Stimulated activated CD4-positive, alpha-beta T cell treated with anti-CD3 and anti-CD28 coated beads, Interleukin-4, amount 100 ng/mL, for 1 hour (primary cell): ENCODE measurements around the gene ZBTB18.
"Not testable (repeated sequence)": the region's sequence is repeated elsewhere in the genome, so short reads cannot be mapped to it uniquely, and the experiment has no call there.

Experiments used
- DNase-seq: peaks from one replicate; pipeline ENCODE4 v3.0.0-alpha.2; 2020

The ZBTB18 gene

DNA sequence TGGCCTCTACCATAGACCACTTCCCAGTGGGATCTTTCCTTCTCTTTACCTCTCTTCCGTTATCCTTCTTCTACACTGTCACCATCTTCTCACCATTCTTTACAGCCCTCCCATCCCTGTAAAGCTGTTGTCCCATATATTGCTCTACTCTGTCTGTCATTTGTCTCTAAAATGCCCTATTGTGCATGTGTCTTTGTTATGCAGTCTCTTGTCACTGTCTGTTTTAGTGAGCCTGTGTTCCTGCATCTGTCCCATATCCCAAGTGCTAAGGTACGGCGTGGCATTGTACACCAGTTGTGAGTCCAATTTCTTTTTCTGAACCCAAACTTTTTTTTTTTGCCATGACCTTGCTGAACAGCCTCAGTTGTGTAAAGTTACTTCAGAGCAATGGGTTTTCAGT is 8.8 kb upstream of the ZBTB18 start:
- DNase-seq, result no peak

- no peak for DNase-seq
Observed at GRCh38 chr1:244044423-244044822, 6.7 kb upstream of the ZBTB18 start.

DNA sequence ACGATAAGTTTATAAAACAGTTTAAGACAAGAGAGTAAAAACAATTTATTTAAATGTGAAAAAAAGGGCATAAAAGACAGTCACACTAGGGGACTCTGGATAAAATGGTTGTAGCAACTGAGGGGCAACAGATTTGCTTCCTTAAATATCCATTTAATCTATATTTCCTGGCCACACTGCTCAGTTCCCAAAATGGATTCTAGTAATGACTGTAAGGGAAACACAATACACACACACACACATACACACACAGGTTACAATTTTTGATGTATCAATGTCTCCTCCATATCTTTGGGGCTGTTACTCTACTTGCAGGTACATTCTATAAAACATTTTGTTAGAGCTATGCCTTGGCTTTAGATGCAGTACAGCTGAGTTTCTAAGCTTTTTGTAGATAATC is 4.8 kb upstream of the ZBTB18 start:
- DNase-seq, result not testable (repeated sequence)

DNA sequence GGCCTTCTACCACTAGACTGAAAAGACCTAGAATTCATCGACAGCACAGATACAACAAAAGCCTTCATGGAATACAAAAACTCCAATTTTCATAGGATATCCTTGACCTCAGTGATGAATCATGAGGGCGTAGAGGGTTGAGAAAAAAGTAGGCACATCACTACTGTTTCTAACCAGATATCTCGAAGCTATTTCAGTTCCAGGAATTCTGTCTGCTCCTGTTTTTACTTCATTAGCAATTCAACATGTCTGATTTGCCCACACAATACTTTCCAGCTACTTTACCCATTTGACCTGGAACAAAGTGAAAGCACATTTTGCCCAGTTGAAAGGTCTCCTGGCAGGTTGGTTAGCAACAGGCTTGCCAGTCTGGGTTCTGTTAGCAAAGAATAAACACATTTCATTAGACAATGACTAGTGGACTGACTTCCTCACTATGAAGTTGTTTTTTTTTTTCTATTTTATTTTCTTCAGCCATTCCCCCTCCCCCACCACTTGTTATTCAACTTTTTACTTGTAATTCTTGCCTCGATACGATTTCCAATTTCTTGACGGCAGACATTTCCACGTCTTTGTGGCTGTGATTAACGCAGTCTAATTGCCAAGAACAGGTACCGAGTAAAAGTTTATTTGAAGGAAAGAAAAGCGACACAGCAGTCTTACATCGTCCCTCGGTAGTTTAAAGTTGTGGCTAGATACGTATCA is 4.0 kb upstream of the ZBTB18 start:
- no peak for DNase-seq

GRCh38 chr1:244047621-244048255 is 3.3 kb upstream of the ZBTB18 start:
- DNase-seq, result no peak

- DNase-seq, result peak; percentile 95
Observed at GRCh38 chr1:244048256-244049161, 2.6 kb upstream of the ZBTB18 start.

GRCh38 chr1:244049162-244050013 is 1.7 kb upstream of the ZBTB18 start:
- DNase-seq, result peak; percentile 49

- no peak for DNase-seq
Observed at GRCh38 chr1:244050014-244050834, 859 bp upstream of the ZBTB18 start.

DNA sequence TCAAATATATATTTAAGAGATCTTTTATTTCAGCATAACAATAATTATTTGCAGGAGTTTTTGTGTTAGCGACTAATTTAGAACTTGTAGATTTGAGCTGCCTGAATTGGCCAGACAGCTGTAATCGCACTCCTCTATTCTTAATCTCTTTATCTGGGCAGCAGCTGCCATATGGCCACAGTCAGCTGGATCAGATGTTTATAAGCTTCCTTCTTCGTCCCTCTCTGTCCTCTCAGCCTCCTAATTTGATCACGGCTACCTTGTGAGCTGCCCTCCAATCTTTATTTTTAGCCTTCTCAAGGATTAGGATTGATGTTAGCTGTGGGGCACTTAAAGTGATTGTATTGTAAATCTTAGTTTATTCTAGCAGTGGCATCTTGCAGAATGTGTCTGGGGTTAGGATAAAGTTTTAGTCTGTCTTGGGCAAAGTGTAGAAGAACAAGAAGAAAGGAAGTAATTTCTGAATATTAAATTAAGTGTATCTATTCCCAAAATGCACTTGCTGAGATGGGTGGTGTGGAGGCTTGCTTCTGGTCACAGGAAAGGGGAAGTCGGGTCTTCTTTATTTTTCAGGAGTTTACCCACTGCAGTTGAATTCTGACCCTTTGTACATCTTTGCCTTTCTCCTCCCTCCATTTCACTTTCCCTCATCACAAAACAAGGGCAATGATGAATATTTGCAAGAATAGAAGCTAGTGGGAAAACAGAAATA is 1.1 kb downstream of the ZBTB18 start:
- no peak for DNase-seq

- no peak for DNase-seq
Observed at GRCh38 chr1:244052728-244053312, 1.7 kb downstream of the ZBTB18 start.

DNA sequence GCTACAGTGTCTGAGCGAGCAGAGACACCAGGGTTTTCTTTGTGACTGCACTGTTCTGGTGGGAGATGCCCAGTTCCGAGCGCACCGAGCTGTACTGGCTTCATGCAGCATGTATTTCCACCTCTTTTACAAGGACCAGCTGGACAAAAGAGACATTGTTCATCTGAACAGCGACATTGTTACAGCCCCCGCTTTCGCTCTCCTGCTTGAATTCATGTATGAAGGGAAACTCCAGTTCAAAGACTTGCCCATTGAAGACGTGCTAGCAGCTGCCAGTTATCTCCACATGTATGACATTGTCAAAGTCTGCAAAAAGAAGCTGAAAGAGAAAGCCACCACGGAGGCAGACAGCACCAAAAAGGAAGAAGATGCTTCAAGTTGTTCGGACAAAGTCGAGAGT is 2.7 kb downstream of the ZBTB18 start:
- DNase-seq, result no peak

DNA sequence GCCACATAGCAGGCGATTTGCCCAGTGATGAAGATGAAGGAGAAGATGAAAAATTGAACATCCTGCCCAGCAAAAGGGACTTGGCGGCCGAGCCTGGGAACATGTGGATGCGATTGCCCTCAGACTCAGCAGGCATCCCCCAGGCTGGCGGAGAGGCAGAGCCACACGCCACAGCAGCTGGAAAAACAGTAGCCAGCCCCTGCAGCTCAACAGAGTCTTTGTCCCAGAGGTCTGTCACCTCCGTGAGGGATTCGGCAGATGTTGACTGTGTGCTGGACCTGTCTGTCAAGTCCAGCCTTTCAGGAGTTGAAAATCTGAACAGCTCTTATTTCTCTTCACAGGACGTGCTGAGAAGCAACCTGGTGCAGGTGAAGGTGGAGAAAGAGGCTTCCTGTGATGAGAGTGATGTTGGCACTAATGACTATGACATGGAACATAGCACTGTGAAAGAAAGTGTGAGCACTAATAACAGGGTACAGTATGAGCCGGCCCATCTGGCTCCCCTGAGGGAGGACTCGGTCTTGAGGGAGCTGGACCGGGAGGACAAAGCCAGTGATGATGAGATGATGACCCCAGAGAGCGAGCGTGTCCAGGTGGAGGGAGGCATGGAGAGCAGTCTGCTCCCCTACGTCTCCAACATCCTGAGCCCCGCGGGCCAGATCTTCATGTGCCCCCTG is 3.3 kb downstream of the ZBTB18 start:
- DNase-seq, result no peak

- DNase-seq, result no peak
Observed at GRCh38 chr1:244054924-244055263, 3.8 kb downstream of the ZBTB18 start.

GRCh38 chr1:244056577-244056976 is 5.5 kb downstream of the ZBTB18 start:
- DNase-seq, result no peak

DNA sequence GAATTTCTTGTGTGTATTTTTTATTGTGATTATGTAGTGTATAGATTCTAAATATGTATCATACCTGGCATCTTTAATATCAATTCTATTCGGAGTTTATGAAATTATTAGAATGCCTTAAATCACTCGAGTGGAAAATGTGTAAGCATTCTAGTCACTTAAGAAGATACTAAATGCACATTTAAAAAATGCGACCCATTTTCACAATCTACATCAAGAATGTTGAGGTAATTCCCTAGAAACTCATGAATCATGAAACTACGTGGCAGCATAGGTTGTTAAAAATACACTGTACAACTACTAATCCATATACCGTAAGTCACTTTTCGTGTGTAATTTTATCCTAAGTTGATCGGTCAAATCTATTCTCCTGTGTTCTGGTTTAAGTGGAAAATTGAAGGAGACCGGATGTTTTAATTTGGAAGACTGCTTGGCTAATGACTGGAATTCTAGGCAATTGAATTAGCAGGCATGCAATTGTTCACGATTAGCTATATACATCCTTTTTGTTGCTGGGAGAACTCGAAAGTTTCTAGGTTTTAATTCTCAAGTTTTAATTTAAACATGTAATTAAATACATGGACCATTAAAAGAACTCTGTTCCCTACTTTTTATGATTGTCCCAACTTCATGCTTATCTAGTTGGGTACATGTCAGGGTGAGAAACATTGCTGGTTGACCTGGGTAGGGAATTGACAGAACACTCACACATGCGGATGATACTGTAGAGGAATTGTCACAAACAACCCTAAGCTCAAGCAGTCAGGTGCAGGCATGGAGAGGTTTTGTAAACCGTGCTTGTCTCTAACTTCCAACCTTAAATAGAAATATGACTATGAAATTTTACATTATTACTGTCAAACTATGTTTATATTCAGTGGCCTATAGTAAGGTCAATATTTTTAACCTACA is 6.6 kb downstream of the ZBTB18 start:
- no peak for DNase-seq

DNA sequence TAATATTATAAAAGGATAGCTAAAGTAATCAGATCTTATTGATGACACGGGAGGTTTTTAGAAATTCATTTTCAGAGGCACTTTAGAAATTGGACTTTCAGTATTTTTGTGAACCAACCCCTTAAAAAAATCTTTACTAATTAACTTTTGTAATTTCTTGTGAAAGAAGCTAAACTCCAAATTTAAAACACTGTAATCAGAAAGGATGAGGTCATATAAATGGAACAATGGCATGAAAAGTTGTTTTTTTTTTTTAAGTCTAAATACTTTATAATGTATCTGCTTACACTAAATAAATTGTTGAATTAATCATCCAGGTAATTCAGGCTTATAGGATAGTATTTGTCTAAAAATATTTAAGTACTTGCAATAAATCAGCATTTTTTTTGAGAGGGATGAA is 9.0 kb downstream of the ZBTB18 start:
- DNase-seq, result no peak

GRCh38 chr1:244060686-244061085 is 9.6 kb downstream of the ZBTB18 start:
- no peak for DNase-seq

DNA sequence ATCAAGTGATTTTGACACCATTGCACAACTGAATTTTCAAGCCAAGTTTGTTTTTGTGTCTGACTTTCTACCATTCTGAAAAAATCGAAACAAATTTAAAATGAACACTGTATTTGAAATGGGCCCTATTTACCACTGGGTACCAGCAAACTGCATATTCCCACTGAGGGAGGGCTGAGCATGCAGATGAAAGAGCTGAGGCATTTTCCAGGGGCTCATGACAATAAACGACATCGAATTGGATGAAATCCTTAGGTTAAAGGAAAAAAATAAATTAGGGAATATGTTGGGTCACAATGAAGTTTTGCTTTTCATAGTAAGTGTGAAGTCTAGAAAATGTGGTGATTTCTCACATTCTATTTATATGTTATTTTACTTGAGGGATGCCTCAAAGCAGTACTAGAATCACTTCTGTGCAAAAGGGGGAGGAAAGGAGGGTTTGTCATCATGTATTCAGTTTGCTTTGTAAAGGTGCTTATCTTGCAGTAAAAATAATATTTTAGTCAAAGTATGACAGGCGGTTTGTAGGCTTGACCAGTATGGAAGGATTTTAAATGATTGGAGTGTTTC is 11.2 kb downstream of the ZBTB18 start:
- no peak for DNase-seq

GRCh38 chr1:244063498-244063897 is 12.4 kb downstream of the ZBTB18 start:
- no peak for DNase-seq
